HepG2 (cell line): ENCODE data around the gene GAS5. TPM values are rescaled to one million over a fixed set of nuclear protein-coding genes. Genes with fewer than 3 reads are reported as not detected.

ENCODE experiments used
- MBNL3 ChIP-seq: fragments of 250-450 bp; sonication (Bioruptor Pico); conservative IDR thresholded peaks from 2 replicates; pipeline ENCODE4 v1.8.0; 2022; ENCODE audit warnings: mild to moderate bottlenecking, inconsistent platforms
- PREB ChIP-seq: sonication (generic); formaldehyde crosslinking; IDR thresholded peaks from 2 replicates; pipeline ENCODE4 v1.4.0; 2020; ENCODE audit warnings: missing genetic modification reagents
- RBM39 ChIP-seq: fragments of 200-400 bp; formaldehyde crosslinking; IDR thresholded peaks from one replicate; pipeline ENCODE4 v1.6.1; 2018; ENCODE audit warnings: antibody characterized with exemption, mild to moderate bottlenecking, low read depth, low read length; ENCODE audit not compliant: poor library complexity, severe bottlenecking
- TOPORS ChIP-seq: sonication (generic); formaldehyde crosslinking; IDR thresholded peaks from 2 replicates; pipeline ENCODE4 v1.8.0; 2023; ENCODE audit warnings: mild to moderate bottlenecking, missing genetic modification reagents
- ZBTB43 ChIP-seq: sonication (generic); formaldehyde crosslinking; conservative IDR thresholded peaks from 2 replicates; pipeline ENCODE4 v1.4.0; 2020; ENCODE audit warnings: missing genetic modification reagents
- ZNF598 ChIP-seq: sonication (generic); formaldehyde crosslinking; IDR thresholded peaks from 2 replicates; pipeline ENCODE4 v1.5.1; 2020; ENCODE audit warnings: mild to moderate bottlenecking, missing genetic modification reagents, borderline replicate concordance
- ZSCAN22 ChIP-seq: sonication (generic); formaldehyde crosslinking; IDR thresholded peaks from 2 replicates; pipeline ENCODE4 v1.4.0; 2020; ENCODE audit warnings: mild to moderate bottlenecking, missing genetic modification reagents
- polyA plus RNA-seq, 8 experiments: library from polyadenylated mRNA; depleted of rRNA in 3 of 8; stranded (reverse) in 7 of 8; unstranded in 1 of 8; fragments of >200 nt; fragmentation: Illumina TruSeq in 4 of 8; extraction: Trizol in 4 of 8; gene quantifications; 2 replicates each; pipeline versions ENCODE4 v1.2.1 to v1.2.3, GENCODE V29; 2011 to 2016; ENCODE audit warnings: low read depth in 4 of 8, missing spikeins in 1 of 8, mixed read lengths in 1 of 8; ENCODE audit not compliant: insufficient read depth in 1 of 8
- total RNA-seq, 5 experiments: library from RNA; depleted of rRNA; stranded (reverse); fragments of >200 nt; fragmentation: Illumina TruSeq; extraction: Trizol; gene quantifications; 2 replicates each; pipeline ENCODE4 v1.2.3, GENCODE V29; 2016; ENCODE audit warnings: low read depth in 1 of 5
- TF ChIP-seq, protein P1 (sequence below): sonication (generic); formaldehyde crosslinking; IDR thresholded peaks from 2 replicates; pipeline ENCODE4 v1.4.0; 2020; ENCODE audit warnings: missing genetic modification reagents
- TF ChIP-seq, protein P2 (sequence below): sonication (generic); formaldehyde crosslinking; IDR thresholded peaks from 2 replicates; pipeline ENCODE4 v1.4.0; 2020; ENCODE audit warnings: missing genetic modification reagents
- TF ChIP-seq, protein P3 (sequence below): sonication (generic); formaldehyde crosslinking; IDR thresholded peaks from 2 replicates; pipeline ENCODE4 v1.4.0; 2020; ENCODE audit warnings: missing genetic modification reagents, borderline replicate concordance
- TF ChIP-seq, protein P4 (sequence below): sonication (generic); formaldehyde crosslinking; IDR thresholded peaks from 2 replicates; pipeline ENCODE4 v1.8.1; 2023; ENCODE audit warnings: missing genetic modification reagents, mild to moderate bottlenecking, borderline replicate concordance

The GAS5 gene
- total and polyA plus RNA-seq, 2 of the 13 experiments (the other 11 are each of a cell fraction or from before 2014, with no cell fraction given) = 352 to 738 TPM

- TF ChIP-seq, protein P1, sequence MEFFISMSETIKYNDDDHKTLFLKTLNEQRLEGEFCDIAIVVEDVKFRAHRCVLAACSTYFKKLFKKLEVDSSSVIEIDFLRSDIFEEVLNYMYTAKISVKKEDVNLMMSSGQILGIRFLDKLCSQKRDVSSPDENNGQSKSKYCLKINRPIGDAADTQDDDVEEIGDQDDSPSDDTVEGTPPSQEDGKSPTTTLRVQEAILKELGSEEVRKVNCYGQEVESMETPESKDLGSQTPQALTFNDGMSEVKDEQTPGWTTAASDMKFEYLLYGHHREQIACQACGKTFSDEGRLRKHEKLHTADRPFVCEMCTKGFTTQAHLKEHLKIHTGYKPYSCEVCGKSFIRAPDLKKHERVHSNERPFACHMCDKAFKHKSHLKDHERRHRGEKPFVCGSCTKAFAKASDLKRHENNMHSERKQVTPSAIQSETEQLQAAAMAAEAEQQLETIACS (CRISPR knock-in tag) = 0 out of 2 replicates have a peak, but pooled peaks have one; percentile 6
- TF ChIP-seq ZSCAN22 (CRISPR knock-in tag) (no peak), RBM39 (no peak), ZBTB43 (CRISPR knock-in tag) (no peak), ZNF598 (CRISPR knock-in tag) (no peak), PREB (CRISPR knock-in tag) (0 out of 2 replicates have a peak, but pooled peaks have one; percentile 35), MBNL3 (CRISPR knock-in tag) (no peak), TOPORS (CRISPR knock-in tag) (no peak)
- TF ChIP-seq, protein P2, sequence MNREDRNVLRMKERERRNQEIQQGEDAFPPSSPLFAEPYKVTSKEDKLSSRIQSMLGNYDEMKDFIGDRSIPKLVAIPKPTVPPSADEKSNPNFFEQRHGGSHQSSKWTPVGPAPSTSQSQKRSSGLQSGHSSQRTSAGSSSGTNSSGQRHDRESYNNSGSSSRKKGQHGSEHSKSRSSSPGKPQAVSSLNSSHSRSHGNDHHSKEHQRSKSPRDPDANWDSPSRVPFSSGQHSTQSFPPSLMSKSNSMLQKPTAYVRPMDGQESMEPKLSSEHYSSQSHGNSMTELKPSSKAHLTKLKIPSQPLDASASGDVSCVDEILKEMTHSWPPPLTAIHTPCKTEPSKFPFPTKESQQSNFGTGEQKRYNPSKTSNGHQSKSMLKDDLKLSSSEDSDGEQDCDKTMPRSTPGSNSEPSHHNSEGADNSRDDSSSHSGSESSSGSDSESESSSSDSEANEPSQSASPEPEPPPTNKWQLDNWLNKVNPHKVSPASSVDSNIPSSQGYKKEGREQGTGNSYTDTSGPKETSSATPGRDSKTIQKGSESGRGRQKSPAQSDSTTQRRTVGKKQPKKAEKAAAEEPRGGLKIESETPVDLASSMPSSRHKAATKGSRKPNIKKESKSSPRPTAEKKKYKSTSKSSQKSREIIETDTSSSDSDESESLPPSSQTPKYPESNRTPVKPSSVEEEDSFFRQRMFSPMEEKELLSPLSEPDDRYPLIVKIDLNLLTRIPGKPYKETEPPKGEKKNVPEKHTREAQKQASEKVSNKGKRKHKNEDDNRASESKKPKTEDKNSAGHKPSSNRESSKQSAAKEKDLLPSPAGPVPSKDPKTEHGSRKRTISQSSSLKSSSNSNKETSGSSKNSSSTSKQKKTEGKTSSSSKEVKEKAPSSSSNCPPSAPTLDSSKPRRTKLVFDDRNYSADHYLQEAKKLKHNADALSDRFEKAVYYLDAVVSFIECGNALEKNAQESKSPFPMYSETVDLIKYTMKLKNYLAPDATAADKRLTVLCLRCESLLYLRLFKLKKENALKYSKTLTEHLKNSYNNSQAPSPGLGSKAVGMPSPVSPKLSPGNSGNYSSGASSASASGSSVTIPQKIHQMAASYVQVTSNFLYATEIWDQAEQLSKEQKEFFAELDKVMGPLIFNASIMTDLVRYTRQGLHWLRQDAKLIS = no peak; the same call in 1 of the 2 replicates
- TF ChIP-seq, protein P3, sequence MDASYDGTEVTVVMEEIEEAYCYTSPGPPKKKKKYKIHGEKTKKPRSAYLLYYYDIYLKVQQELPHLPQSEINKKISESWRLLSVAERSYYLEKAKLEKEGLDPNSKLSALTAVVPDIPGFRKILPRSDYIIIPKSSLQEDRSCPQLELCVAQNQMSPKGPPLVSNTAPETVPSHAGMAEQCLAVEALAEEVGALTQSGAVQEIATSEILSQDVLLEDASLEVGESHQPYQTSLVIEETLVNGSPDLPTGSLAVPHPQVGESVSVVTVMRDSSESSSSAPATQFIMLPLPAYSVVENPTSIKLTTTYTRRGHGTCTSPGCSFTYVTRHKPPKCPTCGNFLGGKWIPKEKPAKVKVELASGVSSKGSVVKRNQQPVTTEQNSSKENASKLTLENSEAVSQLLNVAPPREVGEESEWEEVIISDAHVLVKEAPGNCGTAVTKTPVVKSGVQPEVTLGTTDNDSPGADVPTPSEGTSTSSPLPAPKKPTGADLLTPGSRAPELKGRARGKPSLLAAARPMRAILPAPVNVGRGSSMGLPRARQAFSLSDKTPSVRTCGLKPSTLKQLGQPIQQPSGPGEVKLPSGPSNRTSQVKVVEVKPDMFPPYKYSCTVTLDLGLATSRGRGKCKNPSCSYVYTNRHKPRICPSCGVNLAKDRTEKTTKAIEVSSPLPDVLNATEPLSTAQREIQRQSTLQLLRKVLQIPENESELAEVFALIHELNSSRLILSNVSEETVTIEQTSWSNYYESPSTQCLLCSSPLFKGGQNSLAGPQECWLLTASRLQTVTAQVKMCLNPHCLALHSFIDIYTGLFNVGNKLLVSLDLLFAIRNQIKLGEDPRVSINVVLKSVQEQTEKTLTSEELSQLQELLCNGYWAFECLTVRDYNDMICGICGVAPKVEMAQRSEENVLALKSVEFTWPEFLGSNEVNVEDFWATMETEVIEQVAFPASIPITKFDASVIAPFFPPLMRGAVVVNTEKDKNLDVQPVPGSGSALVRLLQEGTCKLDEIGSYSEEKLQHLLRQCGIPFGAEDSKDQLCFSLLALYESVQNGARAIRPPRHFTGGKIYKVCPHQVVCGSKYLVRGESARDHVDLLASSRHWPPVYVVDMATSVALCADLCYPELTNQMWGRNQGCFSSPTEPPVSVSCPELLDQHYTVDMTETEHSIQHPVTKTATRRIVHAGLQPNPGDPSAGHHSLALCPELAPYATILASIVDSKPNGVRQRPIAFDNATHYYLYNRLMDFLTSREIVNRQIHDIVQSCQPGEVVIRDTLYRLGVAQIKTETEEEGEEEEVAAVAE (CRISPR knock-in tag) = no peak
- TF ChIP-seq, protein P4, sequence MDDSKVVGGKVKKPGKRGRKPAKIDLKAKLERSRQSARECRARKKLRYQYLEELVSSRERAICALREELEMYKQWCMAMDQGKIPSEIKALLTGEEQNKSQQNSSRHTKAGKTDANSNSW (CRISPR knock-in tag) = no peak
Measured at GRCh38 chr1:173867141-173867752, 542 bp downstream of the GAS5 start (continued).
